Natural killer cell (primary cell): Measurements from ENCODE around the gene CCT6B. TPM values are rescaled to one million over a fixed set of nuclear protein-coding genes. Genes with fewer than 3 reads are reported as not detected.

ENCODE experiments used
- ATAC-seq, 3 donors: fragments of 150-1000 bp in 2 of 3; fragments of 200-7000 bp in 1 of 3; cut with Tn5 transposase; 1 replicate in 1 of 3; 2 replicates in 2 of 3; pipeline ENCODE4 v1.10.0; 2021; ENCODE audit warnings: mild to moderate bottlenecking in 2 of 3, moderate library complexity in 2 of 3
- DNase-seq, 2 donors: peaks; one replicate each; pipeline versions ENCODE4 v3.0.0 to v3.0.0-alpha.2; 2013 to 2021; ENCODE audit warnings: mixed read lengths in 1 of 2
- H3K27ac ChIP-seq: one replicate; pipeline ENCODE4 v1.5.1; 2013; ENCODE audit warnings: mild to moderate bottlenecking, low read length
- H3K27me3 ChIP-seq: one replicate; pipeline ENCODE4 v1.6.1; 2013; ENCODE audit warnings: low read length; ENCODE audit not compliant: control insufficient read depth, insufficient read depth
- H3K36me3 ChIP-seq: one replicate; pipeline ENCODE4 v1.6.1; 2013; ENCODE audit warnings: low read length; ENCODE audit not compliant: control insufficient read depth, insufficient read depth
- H3K4me1 ChIP-seq: one replicate; pipeline ENCODE4 v1.6.1; 2013; ENCODE audit warnings: low read length; ENCODE audit not compliant: control insufficient read depth, insufficient read depth
- H3K4me3 ChIP-seq: one replicate; pipeline ENCODE4 v1.5.1; 2013; ENCODE audit warnings: low read length
- H3K9me3 ChIP-seq: one replicate; pipeline ENCODE4 v1.6.1; 2013; ENCODE audit warnings: low read length; ENCODE audit not compliant: control insufficient read depth, insufficient read depth
- H3K27ac Mint-ChIP-seq, 2 donors: one replicate each; pipeline ENCODE4 v1.8.0; 2022; ENCODE audit warnings: mild to moderate bottlenecking in 2 of 2, mixed read lengths in 2 of 2, moderate library complexity in 1 of 2
- H3K27me3 Mint-ChIP-seq, 2 donors: one replicate each; pipeline ENCODE4 v1.8.0; 2022; ENCODE audit warnings: low read depth in 2 of 2, mixed read lengths in 2 of 2
- H3K36me3 Mint-ChIP-seq: one replicate; pipeline ENCODE4 v1.8.0; 2022; ENCODE audit warnings: mixed read lengths
- H3K4me1 Mint-ChIP-seq, 2 donors: one replicate each; pipeline ENCODE4 v1.8.0; 2022; ENCODE audit warnings: mixed read lengths in 2 of 2
- H3K4me3 Mint-ChIP-seq: one replicate; pipeline ENCODE4 v1.8.0; 2022; ENCODE audit warnings: mild to moderate bottlenecking, moderate library complexity, mixed read lengths
- H3K9me3 Mint-ChIP-seq, 2 donors: one replicate each; pipeline ENCODE4 v1.8.0; 2022; ENCODE audit warnings: mixed read lengths in 2 of 2
- CTCF ChIP-seq: fragments of 200-600 bp; IDR thresholded peaks from one replicate; pipeline ENCODE4 v1.8.0; 2022; ENCODE audit warnings: antibody characterized with exemption
- whole genome bisulfite sequencing: methylation state at CpG from one replicate; pipeline ENCODE4 v1.1.7; 2013; ENCODE audit warnings: missing lambda C conversion rate; ENCODE audit not compliant: insufficient coverage; 5-methylcytosine and 5-hydroxymethylcytosine counted together
- intact Hi-C: fragments of 100-400 bp; cut with micrococcal nuclease; formaldehyde crosslinking; loops from one replicate; pipeline ENCODE4 v1.14.2; 2022
- total RNA-seq, 4 donors: library from RNA; stranded (reverse); fragments of 120-200 nt in 1 of 4; gene quantifications; one replicate each; pipeline versions ENCODE4 v1.2.3 to v1.2.4, GENCODE V29; 2013 to 2022

Gene CCT6B
- total RNA-seq, 3 donors from 2014 or later (not counting 1 experiment from before 2014, with no cell fraction given), result 4.1 to 4.7 (median 4.3) TPM

- 55% methylated on average over 9 of the region's 9 CpGs for WGBS
- Histone ChIP-seq H3K27me3 (peaks cover 2% of the 10 kb centered on the region), H3K27ac (no peak overlapping the region), H3K36me3 (no peaks in the 10 kb centered on the region), H3K4me3 (no peak overlapping the region), H3K9me3 (no peaks in the 10 kb centered on the region), H3K4me1 (no peaks in the 10 kb centered on the region)
- H3K27ac Mint-ChIP-seq, result no peak overlapping the region
- H3K36me3 Mint-ChIP-seq, result no peaks in the 10 kb centered on the region
- intact Hi-C loops, result no loop called here
- no peak for TF ChIP-seq CTCF
- DNase-seq (peak in 1 of 2 donors; percentile 48), ATAC-seq (no peak)
- no peaks in the 10 kb centered on the region for H3K9me3 Mint-ChIP-seq
- peaks cover 32 to 45% of the 10 kb centered on the region in 2 donors for H3K27me3 Mint-ChIP-seq
- H3K4me3 Mint-ChIP-seq, result no peak overlapping the region
- H3K4me1 Mint-ChIP-seq, result no peaks in the 10 kb centered on the region
These were observed 68.6 kb downstream of the CCT6B start for GRCh38 chr17:34892461-34893249.

GRCh38 chr17:34886831-34887230, 74.4 kb downstream of the CCT6B start:
- Histone ChIP-seq H3K4me3 (no peak overlapping the region), H3K36me3 (no peaks in the 10 kb centered on the region), H3K4me1 (no peaks in the 10 kb centered on the region), H3K27me3 (no peaks in the 10 kb centered on the region), H3K9me3 (no peaks in the 10 kb centered on the region), H3K27ac (no peak overlapping the region)
- Mint-ChIP-seq H3K4me3 (no peak overlapping the region), H3K27me3 (peaks cover 24 to 36% of the 10 kb centered on the region in 2 donors), H3K9me3 (no peaks in the 10 kb centered on the region), H3K27ac (no peak overlapping the region), H3K36me3 (no peaks in the 10 kb centered on the region), H3K4me1 (no peaks in the 10 kb centered on the region)
- no peak for TF ChIP-seq CTCF
- ATAC-seq (no peak), DNase-seq (no peak)
- intact Hi-C loops, result no loop called here
- WGBS, result 2% methylated on average over 7 of the region's 7 CpGs

- Mint-ChIP-seq H3K36me3 (no peaks in the 10 kb centered on the region), H3K9me3 (no peaks in the 10 kb centered on the region), H3K27me3 (peaks cover 24 to 38% of the 10 kb centered on the region in 2 donors), H3K4me3 (no peak overlapping the region), H3K27ac (no peak overlapping the region), H3K4me1 (no peaks in the 10 kb centered on the region)
- Histone ChIP-seq H3K27ac (no peak overlapping the region), H3K9me3 (no peaks in the 10 kb centered on the region), H3K27me3 (no peaks in the 10 kb centered on the region), H3K4me1 (no peaks in the 10 kb centered on the region), H3K36me3 (no peaks in the 10 kb centered on the region), H3K4me3 (no peak overlapping the region)
- WGBS, result 90% methylated on average over 2 of the region's 2 CpGs
- ATAC-seq (no peak), DNase-seq (no peak)
- intact Hi-C loops, result no loop called here
- TF ChIP-seq CTCF, result no peak
These were observed 76.2 kb downstream of the CCT6B start for GRCh38 chr17:34885076-34885475.

GRCh38 chr17:34884597-34884996, 76.7 kb downstream of the CCT6B start:
- no peak overlapping the region for H3K4me3 ChIP-seq

More at GRCh38 chr17:34884597-34884996, 76.7 kb downstream of the CCT6B start:
- no peak overlapping the region for H3K27ac ChIP-seq
- no peak overlapping the region for H3K4me3 Mint-ChIP-seq
- WGBS, result 80% methylated on average over 9 of the region's 9 CpGs
- ATAC-seq (no peak), DNase-seq (no peak)
- TF ChIP-seq CTCF, result no peak
- H3K36me3 Mint-ChIP-seq, result no peaks in the 10 kb centered on the region
- no peaks in the 10 kb centered on the region for H3K4me1 ChIP-seq
- no peaks in the 10 kb centered on the region for H3K27me3 ChIP-seq
- peaks cover 22 to 33% of the 10 kb centered on the region in 2 donors for H3K27me3 Mint-ChIP-seq
- no peak overlapping the region for H3K27ac Mint-ChIP-seq
- H3K9me3 Mint-ChIP-seq, result no peaks in the 10 kb centered on the region
- no peaks in the 10 kb centered on the region for H3K4me1 Mint-ChIP-seq
- H3K36me3 ChIP-seq, result no peaks in the 10 kb centered on the region
- no peaks in the 10 kb centered on the region for H3K9me3 ChIP-seq
- intact Hi-C loops, result no loop called here
